T-helper 22 cell (primary cell): ENCODE measurements around the gene SIM2.

ENCODE experiments used
- DNase-seq: peaks from one replicate; pipeline ENCODE4 v3.0.0-alpha.2; 2020; ENCODE audit warnings: low read depth

SIM2 gene

DNA sequence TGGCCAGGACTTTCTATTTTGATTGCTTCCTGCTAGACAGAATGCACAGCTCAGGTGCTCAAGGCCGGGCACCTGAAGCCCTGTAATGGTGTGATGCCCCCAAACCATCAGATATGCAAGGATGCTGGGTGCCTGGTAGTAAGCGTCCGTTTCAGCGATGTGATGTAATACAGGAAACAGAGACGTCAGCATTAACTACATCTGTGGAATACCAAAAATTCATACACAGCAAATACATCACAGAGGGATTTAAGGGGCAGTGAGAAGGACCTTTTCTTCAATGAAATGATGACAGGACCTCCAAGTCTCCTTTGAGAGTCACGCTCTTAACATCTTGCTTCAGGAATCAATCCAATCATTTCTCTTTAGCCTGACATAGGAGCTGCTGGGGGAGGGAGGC is 64.4 kb downstream of the SIM2 start:
- no peak for DNase-seq

DNA sequence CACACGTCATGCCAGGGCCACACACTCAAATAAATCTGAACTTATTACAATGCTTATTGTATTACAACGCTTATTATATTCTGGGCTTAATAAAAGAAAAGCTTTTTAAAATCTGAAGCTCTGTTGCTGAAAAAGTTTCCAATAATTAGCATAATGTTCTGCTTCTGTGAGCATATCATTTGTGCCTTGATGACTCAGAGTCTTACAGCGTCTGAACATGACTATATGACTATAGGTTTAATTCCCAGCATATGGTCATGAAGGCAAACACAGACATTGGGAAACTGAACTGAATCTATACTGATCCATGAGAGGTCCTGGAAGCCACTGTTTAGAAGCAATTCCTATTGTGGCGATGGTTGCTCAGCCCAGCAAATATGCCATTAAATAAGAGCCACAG is 66.3 kb downstream of the SIM2 start:
- no peak for DNase-seq

DNA sequence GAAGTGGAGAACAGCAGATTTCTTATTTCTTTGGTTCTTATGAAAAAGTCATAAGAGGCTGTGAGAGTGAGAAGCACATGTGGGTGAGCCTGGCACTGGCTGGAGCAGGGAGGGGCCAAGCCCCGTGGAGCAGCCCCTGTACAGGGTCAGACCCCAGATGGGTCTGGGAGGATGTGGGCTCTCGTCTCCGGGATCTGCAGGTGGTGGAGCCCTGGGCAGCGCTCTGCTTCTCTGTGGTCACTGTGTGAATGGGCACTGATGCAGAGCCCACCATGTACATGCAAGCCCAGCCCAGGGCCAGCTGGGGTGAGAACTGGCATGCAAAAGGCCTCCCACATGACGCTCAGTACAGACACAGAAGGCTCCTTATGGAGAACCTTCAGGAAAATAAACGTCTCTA is 67.6 kb downstream of the SIM2 start:
- no peak for DNase-seq

DNA sequence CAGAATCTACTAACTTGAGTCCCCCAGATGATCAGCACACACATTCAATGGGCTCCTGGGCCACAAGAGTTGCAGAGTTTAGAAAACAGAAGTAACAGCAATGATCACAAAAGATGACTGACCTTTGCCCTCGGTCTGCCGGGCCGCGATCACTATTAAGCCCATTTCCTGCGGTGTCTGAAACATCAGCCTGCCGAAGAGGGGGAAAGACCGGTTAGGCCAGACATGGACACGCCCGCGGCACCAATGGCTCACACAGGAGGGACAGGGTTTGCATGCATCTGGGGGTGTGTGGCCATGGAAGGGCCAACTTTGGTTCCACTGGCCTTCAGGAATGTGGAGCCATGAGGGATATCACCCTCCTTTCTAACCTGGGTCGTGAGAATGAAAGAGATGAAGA is 68.2 kb downstream of the SIM2 start:
- DNase-seq: no peak

DNA sequence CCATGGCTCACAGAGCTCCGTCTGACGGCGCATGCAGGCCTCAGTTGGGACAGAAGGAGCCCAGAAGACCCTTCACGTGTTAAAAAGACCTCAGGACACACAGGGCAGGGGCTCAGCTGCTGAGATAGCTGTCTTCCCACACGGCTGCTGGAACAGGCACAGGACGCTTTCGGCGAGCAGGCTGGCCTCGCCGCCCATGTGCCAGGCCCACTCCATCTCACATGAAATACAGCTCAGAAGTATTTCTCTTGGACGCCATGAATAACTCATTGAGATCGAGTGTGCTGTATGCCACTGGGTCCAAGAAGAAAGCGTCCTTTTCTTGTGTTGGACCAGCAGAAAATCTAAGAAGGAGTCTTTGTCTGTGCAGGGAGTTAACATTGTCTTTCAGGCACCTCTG is 69.6 kb downstream of the SIM2 start:
- DNase-seq: no peak

DNA sequence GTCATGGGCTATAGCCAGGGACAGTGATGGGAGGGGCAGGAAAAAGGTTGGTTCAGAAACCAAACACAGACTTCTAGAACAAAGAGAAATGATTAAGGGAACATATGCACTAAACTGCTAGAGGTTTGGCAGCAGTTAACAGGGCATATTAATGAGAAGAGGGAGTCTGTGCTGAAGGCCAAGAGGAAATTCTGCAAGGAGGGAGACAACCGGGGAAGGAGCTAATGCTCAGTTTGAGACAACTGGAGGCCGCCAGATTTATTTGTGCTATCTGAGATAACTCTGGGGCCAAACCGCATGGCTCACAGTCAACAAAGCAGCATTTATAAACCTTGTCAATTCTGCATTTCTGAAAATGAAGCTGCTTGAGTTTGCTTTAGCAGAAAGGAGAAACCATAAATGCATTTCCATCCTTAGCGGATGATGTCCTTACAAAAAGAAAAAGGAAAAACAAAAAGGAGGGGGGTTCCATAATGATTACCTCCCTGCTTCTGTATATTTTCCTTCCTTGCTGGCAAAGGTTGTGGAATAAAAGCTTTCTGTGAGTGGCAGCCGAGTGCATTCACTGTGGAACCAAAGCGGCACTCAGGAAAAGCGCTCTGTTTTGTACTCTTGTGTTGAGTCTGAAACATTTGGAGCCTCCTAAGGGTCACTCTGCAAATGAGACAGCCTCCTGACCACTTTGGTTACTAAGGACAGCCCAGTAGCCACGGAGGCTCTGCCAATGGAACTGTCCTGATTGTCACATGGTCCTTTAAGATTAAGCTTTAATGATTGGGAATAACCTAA is 70.3 kb downstream of the SIM2 start:
- no peak for DNase-seq

DNA sequence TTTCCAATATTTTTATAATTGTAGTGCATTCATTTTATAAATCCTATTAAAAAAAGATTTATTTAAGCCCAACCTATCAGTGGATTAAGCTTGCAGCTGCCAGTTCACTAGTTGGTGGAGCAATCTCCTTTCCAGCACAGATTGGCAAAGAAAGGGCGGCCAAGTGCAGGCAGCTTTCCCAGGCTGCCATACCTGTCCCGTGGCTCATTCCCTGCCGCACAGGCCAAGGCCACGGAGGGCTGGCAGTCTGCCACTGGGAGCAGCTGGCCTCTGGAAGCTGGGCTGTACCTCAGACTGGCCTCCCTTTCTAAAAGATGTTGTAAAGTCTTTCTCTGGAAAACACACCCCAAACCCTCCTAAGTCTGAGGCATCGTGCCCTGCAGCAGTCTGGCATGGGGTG is 74.2 kb downstream of the SIM2 start:
- DNase-seq: no peak

DNA sequence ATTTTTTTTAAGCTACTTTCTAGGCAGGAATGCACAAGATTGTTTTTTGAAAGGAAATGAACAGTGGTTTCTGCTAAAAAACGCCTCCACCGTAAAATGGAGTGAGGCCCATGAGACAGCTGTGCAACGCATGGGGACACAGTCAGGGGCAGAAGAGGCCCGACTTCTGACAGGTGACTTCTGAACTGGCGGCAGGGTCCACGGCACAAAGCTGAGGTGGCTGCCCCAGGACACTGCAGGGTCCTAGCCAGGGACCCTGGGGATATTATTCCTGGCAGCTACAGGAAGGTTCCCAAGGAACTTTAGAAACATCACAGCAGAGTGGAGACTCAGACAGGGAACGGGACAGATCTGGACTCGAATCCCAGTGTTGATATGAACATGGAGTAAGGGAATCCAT is 75.1 kb downstream of the SIM2 start:
- DNase-seq: no peak

DNA sequence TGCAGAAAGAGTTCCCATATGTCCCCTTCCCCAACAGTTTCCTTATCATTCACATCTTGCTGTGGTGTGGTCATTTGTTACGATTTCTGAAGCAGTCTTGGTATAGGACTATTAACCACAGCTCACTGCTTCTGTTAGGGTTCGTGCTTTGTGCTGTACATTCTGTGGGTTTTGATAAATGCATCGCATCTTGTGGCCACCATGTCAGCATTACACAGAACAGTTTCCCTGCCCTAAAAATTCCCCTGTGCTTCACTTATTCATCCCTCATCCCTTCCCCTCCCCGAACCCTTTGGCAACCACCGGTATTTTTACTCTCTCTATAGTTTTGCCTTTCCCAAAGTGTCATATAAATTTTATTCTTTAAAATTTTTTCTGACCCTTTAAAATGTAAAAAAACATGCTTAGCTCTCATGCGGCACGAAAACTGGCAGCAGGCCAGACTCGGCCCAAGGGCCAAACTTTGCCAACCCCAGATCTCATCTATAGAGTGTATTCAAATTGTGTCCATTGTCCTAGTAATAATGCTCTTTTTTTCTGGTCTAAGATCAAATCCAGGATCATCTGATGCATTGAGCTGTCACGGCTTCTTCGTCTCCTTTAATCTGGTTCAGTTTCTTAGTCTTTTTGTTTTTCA is 78.2 kb downstream of the SIM2 start:
- DNase-seq: no peak

DNA sequence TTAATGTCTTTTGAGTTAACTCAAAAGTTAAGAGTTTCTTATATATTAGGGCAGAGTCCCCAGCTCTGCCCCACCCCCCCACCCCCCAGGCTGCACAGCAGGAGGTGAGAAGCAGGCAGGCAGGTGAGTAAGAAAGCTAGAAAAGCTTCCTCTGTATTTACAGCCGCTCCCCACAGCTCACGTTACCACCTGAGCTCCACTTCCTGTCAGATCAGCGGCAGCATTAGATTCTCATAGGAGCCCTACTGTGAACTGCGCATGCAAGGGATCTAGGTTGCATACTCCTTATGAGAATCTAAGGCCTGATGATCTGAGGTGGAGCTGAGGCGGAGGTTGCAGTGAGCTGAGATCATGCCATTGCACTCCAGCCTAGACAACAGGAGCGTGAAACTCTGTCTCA is 81.9 kb downstream of the SIM2 start:
- DNase-seq: no peak

DNA sequence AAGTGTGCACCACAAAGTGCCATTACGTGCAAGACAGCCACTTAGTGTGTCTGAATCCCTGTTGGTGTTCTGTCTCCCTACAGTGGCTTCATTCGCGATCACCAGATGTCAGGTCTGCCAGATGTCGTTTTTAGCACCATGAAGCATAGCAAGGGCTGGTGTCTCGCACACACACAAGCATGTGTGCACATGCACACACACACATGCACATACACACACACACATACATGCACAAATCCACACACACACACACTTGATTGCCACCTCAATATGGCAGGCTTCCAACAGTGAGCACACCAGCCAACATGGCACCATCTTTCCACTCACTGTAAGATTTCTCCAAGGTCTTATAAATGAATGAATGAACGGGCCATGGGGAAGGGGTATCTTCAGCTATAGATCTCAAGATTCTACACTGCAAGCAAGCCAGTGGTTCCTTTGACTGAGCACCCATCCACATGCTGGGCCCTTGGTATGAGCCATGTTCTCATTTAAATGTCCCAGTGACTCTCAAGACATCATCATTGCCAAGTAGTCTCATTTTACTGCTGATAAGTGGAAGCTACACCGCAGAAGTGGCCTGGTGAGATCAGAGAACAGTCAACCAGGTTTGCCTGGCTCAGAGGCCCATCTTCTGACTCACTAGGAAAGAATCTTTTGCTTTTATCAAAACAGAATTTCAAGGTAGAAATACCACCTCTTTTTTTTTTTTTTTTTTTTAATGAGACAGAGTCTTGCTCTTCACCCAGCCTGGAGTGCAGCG is 84.9 kb downstream of the SIM2 start:
- no peak for DNase-seq

DNA sequence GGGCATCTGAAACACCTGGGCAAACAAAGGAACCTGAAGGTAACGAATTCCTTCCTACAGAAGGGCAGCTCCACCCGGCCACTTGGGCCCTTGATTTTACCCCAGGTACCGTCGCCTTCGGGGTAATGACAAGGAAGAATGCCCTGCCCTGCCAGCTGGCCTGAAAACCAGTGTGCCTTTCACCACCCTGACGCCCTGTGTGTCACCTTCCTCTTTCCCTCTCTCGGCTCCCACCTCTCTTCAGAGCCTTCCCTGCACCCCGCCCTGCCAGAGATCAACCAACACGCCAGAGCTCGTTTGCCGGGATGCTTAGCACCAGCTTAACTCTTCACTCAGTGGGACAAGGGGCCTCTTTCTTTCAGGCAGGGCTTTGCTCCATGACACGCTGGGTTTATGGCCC is 86.0 kb downstream of the SIM2 start:
- no peak for DNase-seq

DNA sequence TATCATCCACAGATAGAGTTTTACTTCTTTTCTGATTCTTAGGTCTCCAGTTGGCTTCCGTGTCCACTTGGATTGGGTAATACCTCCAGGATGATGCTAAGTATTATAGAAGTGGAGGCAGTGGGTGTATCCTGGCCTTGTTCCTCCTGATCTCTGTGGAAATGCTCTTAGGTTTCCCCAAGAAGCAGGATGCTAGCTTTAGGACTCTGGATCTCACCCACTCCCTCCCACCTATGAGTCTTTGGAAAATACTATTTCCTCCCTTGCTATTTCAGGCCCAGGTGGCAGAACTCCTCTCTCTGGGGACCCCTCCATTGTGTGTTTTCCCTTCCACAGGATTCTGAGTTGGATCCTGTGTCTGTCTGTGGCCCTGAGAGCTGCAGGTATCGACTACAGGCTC is 86.7 kb downstream of the SIM2 start:
- DNase-seq: no peak

DNA sequence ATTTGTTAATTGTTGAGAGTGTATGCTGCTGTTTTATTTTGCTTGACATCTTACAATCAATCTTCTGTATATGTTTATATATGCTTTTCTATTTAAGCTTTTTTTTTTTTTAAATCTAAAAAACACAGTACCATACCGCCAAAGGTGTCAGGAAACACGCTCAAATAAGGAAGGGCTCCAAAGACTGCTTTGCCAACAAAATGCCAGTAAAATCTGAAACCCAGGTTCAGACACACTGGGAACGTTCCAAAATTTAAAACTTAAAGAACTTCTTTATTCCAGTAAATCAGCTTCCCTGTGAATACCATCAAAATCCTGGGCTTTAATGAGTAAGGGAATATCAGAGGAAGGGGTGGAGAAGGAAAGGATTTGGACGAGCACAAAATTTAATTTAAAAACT is 87.3 kb downstream of the SIM2 start:
- no peak for DNase-seq

DNA sequence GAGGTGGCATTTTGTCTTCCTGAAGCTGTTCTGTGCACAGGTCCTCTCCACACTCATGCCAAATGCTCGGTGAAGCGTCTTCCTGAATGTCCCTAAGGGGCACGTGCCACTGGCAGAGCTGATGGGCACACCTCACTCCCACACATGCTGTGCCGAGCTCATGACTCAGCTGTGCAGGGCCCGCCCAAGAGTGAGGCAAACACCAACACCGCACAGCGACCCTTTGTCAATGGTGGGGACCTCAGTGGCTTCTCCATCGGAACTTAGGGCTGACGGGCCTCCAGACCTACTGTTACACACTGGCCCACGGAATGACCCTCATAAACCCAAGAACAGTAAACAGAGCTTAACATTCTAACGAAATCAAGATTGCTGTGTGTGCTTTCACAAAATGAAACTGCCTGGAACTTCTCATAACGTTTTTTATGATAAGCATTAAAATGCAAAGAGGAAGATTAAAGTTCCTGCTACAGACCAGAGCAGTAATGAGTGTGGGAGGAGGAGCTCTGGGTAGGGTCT is 89.3 kb downstream of the SIM2 start:
- DNase-seq: no peak

DNA sequence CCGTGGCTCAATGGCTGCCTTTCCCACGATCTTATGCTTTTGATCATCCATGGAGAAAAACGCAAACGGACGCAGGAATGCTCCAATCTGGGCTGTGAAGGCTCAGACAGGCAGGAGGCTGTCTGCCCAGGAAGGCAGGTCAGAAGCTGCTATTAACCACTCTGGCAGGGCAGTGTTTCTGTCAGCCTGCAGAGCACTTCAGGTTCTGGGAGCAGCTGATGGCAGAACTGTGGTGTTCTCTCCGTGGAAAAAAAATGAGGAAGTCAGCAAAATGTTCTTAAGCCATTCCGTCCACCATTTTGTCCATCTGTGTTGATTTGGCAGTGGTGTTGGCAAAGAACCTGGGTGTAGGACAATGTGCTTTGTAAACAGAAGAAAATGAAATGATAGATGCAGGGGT is 91.7 kb downstream of the SIM2 start:
- DNase-seq: no peak

DNA sequence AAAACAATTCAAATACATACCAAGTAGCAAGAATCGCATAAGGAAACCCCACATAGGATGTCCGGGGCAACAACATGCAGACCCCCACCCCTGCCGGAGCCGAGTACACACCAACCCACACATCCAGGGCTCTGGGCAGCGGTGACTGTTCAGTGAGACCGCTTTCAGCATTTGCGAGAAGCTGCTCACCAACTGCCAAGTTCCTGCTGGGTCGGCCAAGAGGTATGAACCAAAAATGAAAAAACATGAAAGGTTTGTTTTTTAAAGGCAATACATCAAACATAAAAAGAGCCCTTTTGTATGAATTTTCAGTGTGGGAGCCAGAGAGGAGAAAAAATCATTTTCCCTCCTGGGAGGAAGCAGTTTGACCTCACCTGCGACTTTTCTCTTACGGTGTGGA is 92.3 kb downstream of the SIM2 start:
- no peak for DNase-seq

DNA sequence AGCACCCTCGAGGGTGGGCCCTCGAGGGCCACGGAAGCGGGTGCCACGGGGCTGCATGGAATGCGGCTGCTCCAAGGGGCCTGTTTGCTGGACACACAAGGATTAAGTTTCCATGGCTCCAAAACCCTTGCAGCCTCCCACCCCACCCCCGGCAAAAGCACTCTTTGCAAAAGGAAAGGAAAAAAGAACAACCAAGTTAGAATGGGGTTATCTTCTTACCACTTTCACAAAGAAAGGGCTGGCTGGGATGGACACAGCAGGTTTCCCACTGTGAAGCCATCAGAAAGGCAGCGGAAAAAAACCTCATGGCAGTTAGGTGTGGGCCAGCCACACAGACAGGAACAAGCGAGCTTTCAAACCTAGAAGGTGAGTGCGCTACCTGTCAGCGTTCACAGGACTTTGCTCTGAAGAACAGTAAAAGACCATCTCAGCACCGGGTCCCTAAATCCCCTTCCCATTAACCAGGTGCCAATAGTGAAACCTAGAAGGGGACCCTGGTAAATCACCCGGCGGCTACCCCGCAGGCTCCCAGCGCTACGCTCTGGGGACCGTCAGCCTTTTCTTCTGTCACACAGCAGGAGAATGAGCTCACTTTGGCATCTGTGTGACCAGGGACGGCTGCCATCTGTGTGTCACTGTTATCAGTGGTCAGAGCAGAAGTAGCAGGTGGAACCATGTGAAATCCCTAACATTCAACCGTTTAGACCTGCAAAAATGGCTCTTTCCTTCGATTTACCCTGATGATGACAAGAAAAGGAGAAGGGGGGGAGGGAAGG is 93.0 kb downstream of the SIM2 start:
- DNase-seq: no peak

DNA sequence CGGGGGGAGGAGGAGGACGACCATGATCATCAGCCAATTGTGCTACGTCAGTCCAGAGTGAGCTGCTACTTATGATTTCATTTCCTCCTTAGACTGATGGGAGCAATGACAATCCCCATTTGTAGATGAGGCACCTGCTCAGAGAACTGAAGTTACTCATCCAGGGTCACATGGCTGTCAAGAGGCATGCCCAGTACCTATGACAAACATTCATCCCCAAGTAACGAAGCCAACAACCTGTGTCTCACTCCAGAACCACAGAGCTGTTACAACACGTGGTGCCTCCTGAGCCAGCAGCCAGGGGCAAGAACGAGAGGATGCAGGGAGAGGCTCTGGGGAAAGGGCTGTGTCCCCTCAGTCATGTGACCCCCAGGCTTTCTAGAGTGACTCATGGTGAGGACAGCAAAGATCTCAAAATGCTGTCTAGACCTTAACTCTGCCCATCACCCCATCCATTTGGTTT is 93.6 kb downstream of the SIM2 start:
- no peak for DNase-seq

DNA sequence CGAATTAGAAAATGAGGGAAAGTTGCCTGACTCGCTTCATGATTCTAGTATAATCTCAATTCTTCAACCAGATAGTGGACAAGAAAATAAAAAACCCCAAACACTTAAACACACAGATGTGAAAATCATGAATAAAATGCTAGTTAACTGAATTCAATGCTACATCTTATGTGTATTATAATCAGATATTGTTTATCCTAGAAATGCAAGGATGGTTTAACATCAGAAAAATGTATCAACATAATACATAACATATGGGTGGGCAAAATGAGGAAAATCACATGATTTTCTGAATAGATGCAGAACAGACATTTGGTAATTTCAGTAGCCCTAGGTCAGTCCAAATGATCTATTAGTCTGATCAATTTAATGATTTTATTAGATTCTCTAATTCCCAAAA is 97.2 kb downstream of the SIM2 start:
- no peak for DNase-seq

DNA sequence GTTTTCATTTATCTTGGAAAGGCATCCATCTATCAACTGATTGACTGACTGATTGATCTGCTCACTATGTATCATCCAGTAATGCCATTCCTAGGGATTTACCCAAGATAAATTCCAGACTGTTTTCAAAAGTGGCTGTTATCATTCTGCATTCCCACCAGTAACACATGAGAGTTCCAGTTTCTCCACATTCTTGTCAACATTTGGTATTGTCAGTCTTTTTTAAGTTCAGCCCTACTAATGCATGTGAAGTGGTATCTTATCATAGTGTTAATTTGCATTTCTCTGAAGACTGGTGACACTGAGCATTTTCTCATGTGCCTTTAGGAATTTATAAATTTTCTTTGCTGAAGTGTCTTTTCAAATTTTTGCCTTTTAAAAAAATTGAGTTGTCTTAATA is 99.6 kb downstream of the SIM2 start:
- no peak for DNase-seq
